ENCODE measurements around the gene HAPSTR1. TPM values are rescaled to one million over a fixed set of nuclear protein-coding genes. Genes with fewer than 3 reads are reported as not detected.
A peak's percentile ranks its signal among the peaks of the same experiment; 100 is the strongest.

Gene HAPSTR1
- total and polyA plus RNA-seq, 2 of the 13 experiments (the other 11 are each of a cell fraction or from before 2014, with no cell fraction given): 25.2 to 83.2 TPM

DNA sequence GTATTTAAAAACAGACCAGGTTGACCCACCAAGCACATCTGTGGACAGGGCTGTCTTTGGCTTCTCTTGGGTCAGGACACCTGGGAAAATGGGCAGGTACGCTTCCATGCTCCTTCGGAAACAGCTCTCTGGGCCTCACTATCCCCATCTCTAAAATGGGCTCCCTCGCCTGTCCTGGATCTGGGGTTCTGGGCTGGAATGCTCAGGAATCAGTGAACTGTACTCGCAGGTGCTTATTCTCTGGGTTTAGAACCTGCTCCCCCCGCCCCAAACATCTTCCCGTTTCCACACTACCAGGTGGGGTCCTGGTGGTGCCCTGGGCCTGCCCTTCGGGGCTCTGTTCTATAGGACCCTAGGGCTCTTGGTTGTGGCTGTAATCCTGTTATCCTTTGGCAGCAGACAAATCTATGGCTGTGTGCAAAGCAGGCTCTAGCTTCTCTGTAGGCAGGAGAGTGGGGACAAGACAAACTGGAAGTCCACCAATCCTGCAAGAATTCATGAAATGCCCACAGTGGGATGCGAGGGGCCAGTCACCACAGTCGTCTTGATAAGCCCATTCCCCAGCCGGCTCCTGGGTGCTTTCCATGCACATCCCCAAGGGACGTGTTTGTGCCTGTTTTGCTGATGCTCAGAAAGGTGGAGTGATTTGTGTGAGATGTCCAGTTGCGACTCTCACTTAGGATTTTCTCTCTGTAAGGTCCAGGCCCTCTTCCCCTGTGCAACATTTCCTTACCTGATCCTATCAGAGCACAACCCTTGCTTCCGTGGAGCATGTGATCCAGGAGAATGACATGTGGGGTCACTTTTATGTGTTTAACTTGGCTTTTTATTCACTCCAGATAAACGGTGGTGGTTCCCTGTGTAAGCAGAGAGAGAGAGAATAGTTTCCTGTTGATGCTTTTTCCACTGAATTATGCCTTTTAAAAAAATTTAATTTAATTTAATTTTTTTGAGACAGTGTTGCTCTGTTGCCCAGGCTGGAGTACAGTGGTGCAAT is 37.2 kb downstream of the HAPSTR1 start:
- H3K4me3 ChIP-seq (replicated peaks in 1 of 3; ENCODE audit: insufficient read depth in 1 of 3, low read depth in 2 of 3, low read length in 3 of 3): no peak overlapping the region
- no peak overlapping the region for H2AFZ ChIP-seq (ENCODE audit: low read length)
- no peaks in the 10 kb centered on the region for H3K79me2 ChIP-seq (ENCODE audit: insufficient read depth, low read length)
- peak overlapping the region; percentile 50; the same call in 1 of the 2 replicates for H3K4me2 ChIP-seq (ENCODE audit: low read depth, low read length)
- 76% methylated on average over 14 of the region's 14 CpGs for WGBS (ENCODE audit: low lambda C conversion rate)
- H3K36me3 ChIP-seq (replicated peaks in 1 of 2; ENCODE audit: control insufficient read depth in 1 of 2, insufficient read depth in 2 of 2, low read length in 2 of 2): no peaks in the 10 kb centered on the region; a peak in 1 of 5 replicates
- intact Hi-C loops (cut with micrococcal nuclease; ENCODE audit: unreplicated experiment): no loop called here
- no peaks in the 10 kb centered on the region for H3K9me3 ChIP-seq (ENCODE audit: low read length)
- no TSS peak for BruUV-seq (replicated peaks)
- no peak for FAIRE-seq
- CTCF ChIA-PET (ENCODE audit: low intra/inter-chr PET ratio, low total read pairs): no interaction called here
- peak; percentile 7 for ATAC-seq
- DNase-seq (ENCODE audit: low spot score): no peak
- in situ Hi-C loops (cut with HindIII; ENCODE audit: extremely low pct_ligation_motif_present, low pct_unique_long_range_greater_than_20kb): no loop called here
- H3K27ac ChIP-seq (ENCODE audit: extremely low read length, insufficient read depth, low read length): peak overlapping the region; percentile 44
- POLR2A ChIA-PET: no interaction called here
- peaks cover 26% of the 10 kb centered on the region for H3K4me1 ChIP-seq (ENCODE audit: insufficient read depth, low read length)
- H3K27me3 ChIP-seq (ENCODE audit: control insufficient read depth in 1 of 2, insufficient read depth in 2 of 2, low read length in 2 of 2): no peaks in the 10 kb centered on the region
- no peaks in the 10 kb centered on the region for H4K20me1 ChIP-seq (ENCODE audit: insufficient read depth, low read length)
- no peak overlapping the region for H3K9ac ChIP-seq (ENCODE audit: insufficient read depth, low read depth, low read length)
- TF ChIP-seq, protein P1, sequence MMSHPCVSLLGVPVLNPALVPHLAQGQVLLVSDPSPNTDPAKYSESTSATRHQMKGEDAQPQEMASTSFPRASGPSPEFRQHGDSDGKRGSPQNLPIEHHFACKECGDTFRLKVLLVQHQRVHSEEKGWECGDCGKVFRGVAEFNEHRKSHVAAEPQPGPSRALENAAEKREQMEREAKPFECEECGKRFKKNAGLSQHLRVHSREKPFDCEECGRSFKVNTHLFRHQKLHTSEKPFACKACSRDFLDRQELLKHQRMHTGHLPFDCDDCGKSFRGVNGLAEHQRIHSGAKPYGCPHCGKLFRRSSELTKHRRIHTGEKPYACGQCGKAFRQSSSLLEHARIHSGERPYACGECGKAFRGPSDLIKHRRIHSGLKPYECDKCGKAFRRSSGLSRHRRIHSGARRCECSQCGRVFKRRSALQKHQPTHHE (CRISPR knock-in tag; IDR thresholded peaks at IDR 0.05; ENCODE audit: borderline replicate concordance): no peak
- TF ChIP-seq NCOA2 (CRISPR knock-in tag; IDR thresholded peaks at IDR 0.05) (no peak), MYNN (CRISPR knock-in tag; IDR thresholded peaks at IDR 0.05; ENCODE audit: low read depth) (no peak), TBX3 (IDR thresholded peaks at IDR 0.05; ENCODE audit: borderline replicate concordance) (no peak), NR2F6 (IDR thresholded peaks at IDR 0.05) (no peak), NR2F6 (CRISPR knock-in tag; IDR thresholded peaks at IDR 0.05) (no peak), ZNF333 (CRISPR knock-in tag; IDR thresholded peaks at IDR 0.05; ENCODE audit: borderline replicate concordance) (peak; percentile 36; the same call in 1 of the 2 replicates), ZMYM3 (CRISPR knock-in tag; IDR thresholded peaks at IDR 0.05) (peak; percentile 94), KDM1A (CRISPR knock-in tag; IDR thresholded peaks at IDR 0.05) (peak; percentile 89), ZSCAN21 (CRISPR knock-in tag; IDR thresholded peaks at IDR 0.05; ENCODE audit: borderline replicate concordance) (no peak), ZNF260 (CRISPR knock-in tag; IDR thresholded peaks at IDR 0.05; ENCODE audit: borderline replicate concordance, low read depth) (no peak), ZSCAN31 (CRISPR knock-in tag; IDR thresholded peaks at IDR 0.05; ENCODE audit: low read depth) (no peak), THYN1 (CRISPR knock-in tag; IDR thresholded peaks at IDR 0.05; ENCODE audit: borderline replicate concordance, low read depth) (no peak), ZNF7 (CRISPR knock-in tag; IDR thresholded peaks at IDR 0.05) (peak; percentile 79), ZC3H4 (CRISPR knock-in tag; IDR thresholded peaks at IDR 0.05; ENCODE audit: borderline replicate concordance) (no peak)
- TF ChIP-seq, protein P2, sequence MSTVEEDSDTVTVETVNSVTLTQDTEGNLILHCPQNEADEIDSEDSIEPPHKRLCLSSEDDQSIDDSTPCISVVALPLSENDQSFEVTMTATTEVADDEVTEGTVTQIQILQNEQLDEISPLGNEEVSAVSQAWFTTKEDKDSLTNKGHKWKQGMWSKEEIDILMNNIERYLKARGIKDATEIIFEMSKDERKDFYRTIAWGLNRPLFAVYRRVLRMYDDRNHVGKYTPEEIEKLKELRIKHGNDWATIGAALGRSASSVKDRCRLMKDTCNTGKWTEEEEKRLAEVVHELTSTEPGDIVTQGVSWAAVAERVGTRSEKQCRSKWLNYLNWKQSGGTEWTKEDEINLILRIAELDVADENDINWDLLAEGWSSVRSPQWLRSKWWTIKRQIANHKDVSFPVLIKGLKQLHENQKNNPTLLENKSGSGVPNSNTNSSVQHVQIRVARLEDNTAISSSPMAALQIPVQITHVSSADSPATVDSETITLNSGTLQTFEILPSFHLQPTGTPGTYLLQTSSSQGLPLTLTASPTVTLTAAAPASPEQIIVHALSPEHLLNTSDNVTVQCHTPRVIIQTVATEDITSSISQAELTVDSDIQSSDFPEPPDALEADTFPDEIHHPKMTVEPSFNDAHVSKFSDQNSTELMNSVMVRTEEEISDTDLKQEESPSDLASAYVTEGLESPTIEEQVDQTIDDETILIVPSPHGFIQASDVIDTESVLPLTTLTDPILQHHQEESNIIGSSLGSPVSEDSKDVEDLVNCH (CRISPR knock-in tag; IDR thresholded peaks at IDR 0.05): no peak
- TF ChIP-seq, protein P3, sequence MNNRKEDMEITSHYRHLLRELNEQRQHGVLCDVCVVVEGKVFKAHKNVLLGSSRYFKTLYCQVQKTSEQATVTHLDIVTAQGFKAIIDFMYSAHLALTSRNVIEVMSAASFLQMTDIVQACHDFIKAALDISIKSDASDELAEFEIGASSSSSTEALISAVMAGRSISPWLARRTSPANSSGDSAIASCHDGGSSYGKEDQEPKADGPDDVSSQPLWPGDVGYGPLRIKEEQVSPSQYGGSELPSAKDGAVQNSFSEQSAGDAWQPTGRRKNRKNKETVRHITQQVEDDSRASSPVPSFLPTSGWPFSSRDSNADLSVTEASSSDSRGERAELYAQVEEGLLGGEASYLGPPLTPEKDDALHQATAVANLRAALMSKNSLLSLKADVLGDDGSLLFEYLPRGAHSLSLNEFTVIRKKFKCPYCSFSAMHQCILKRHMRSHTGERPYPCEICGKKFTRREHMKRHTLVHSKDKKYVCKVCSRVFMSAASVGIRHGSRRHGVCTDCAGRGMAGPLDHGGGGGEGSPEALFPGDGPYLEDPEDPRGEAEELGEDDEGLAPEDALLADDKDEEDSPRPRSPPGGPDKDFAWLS (CRISPR knock-in tag; IDR thresholded peaks at IDR 0.05; ENCODE audit: borderline replicate concordance): no peak
